Prostate gland (tissue), 2 donors: ENCODE measurements around the gene GALC.

Experiments used
- POLR2A ChIP-seq: fragments of 450-650 bp; IDR thresholded peaks from one replicate; pipeline ENCODE4 v1.6.1; 2016; ENCODE audit warnings: antibody characterized with exemption, mild to moderate bottlenecking
- POLR2AphosphoS5 ChIP-seq: sonication (generic); formaldehyde crosslinking; IDR thresholded peaks from one replicate; pipeline ENCODE4 v1.6.1; 2017; ENCODE audit warnings: antibody characterized with exemption
- TF ChIP-seq, protein P1 (sequence below), 4 experiments: fragments of 200-600 bp in 2 of 4; fragments of 450-650 bp in 2 of 4; sonication (generic) in 2 of 4; IDR thresholded peaks; 1 replicate in 3 of 4; 2 replicates in 1 of 4; pipeline ENCODE4 v1.5.1; 2016 to 2019; ENCODE audit warnings: antibody characterized with exemption in 4 of 4, mild to moderate bottlenecking in 2 of 4, moderate library complexity in 2 of 4

DNA sequence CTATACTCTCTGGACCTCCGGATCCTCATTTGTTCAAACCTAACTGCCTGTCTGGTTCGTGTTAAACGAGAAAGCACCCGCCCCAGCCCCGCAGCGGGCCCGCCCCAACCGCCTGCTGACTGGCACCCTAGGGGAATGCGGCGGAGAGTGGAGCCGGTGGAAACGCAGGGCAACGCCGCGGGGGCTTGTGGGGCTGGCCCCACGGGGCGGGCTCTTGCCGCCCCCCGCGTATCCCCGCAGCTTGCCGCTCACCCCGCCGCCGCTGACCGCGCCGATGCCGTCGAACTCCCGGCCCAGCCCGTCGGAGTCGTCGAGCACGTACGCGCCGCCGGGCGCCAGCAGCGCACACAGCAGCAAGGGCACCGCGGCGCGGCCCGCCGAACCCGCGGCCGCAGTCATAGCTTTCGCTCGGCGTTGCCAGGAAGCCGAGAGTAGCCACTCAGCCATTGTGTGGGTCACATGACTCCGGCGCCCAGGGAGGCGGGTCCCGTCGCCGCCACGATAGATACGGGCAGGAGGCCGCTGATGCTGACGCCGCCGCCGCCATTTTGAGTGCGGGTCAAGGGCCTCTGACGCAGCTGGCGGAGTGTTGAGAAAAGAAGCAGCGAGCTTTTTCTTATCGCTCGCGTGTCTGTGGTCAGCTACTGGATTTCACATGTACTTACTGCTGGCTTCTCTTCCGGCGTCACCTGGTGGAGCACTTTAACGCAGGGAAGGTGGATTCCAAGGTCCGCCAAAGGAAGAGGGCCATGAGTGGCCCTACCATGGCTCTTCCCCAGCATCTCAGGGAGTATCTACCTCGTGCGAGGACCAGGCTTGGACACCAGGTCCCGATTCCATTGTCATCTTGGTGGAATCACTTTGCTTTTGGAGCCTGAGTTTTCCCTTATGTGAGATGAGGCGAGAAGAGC is at the start of gene GALC:
- TF ChIP-seq, protein P1, sequence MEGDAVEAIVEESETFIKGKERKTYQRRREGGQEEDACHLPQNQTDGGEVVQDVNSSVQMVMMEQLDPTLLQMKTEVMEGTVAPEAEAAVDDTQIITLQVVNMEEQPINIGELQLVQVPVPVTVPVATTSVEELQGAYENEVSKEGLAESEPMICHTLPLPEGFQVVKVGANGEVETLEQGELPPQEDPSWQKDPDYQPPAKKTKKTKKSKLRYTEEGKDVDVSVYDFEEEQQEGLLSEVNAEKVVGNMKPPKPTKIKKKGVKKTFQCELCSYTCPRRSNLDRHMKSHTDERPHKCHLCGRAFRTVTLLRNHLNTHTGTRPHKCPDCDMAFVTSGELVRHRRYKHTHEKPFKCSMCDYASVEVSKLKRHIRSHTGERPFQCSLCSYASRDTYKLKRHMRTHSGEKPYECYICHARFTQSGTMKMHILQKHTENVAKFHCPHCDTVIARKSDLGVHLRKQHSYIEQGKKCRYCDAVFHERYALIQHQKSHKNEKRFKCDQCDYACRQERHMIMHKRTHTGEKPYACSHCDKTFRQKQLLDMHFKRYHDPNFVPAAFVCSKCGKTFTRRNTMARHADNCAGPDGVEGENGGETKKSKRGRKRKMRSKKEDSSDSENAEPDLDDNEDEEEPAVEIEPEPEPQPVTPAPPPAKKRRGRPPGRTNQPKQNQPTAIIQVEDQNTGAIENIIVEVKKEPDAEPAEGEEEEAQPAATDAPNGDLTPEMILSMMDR (IDR thresholded peaks at IDR 0.05): peak in 1 of 4 experiments; percentile 6
- TF ChIP-seq POLR2A: peak; percentile 62
- peak; percentile 79 for TF ChIP-seq POLR2AphosphoS5
